Neuronal stem cell (in vitro differentiated cells): ENCODE data around the gene CD300E.

Source experiments
- DNase-seq: peaks from one replicate; pipeline ENCODE4 v3.0.0-alpha.2; 2013; ENCODE audit warnings: low spot score
- H2AFZ ChIP-seq: one replicate; pipeline ENCODE4 v1.6.1; 2013; ENCODE audit warnings: mild to moderate bottlenecking, low read length, inconsistent platforms
- H2AK5ac ChIP-seq: 2 replicates; pipeline ENCODE4 v1.6.1; 2013; ENCODE audit warnings: low read depth, mild to moderate bottlenecking, inconsistent platforms, low read length, moderate library complexity, mixed read lengths
- H2BK120ac ChIP-seq: 2 replicates; pipeline ENCODE4 v1.6.1; 2013; ENCODE audit warnings: low read depth, mild to moderate bottlenecking, inconsistent platforms, low read length, moderate library complexity, mixed read lengths
- H2BK12ac ChIP-seq: one replicate; pipeline ENCODE4 v1.6.1; 2013; ENCODE audit warnings: low read length, inconsistent platforms
- H2BK15ac ChIP-seq: 2 replicates; pipeline ENCODE4 v1.6.1; 2013; ENCODE audit warnings: mild to moderate bottlenecking, low read length, inconsistent platforms, mixed read lengths
- H2BK5ac ChIP-seq: one replicate; pipeline ENCODE4 v1.6.1; 2013; ENCODE audit warnings: inconsistent platforms, mild to moderate bottlenecking, low read length, moderate library complexity
- H3K14ac ChIP-seq: one replicate; pipeline ENCODE4 v1.6.1; 2013; ENCODE audit warnings: low read length, inconsistent platforms
- H3K18ac ChIP-seq: 2 replicates; pipeline ENCODE4 v1.6.1; 2013; ENCODE audit warnings: low read length, inconsistent platforms
- H3K23ac ChIP-seq: 2 replicates; pipeline ENCODE4 v1.6.1; 2013; ENCODE audit warnings: low read depth, mild to moderate bottlenecking, mixed read lengths, low read length, inconsistent platforms; ENCODE audit not compliant: poor library complexity
- H3K27ac ChIP-seq: replicated peaks from 3 replicates; pipeline ENCODE4 v1.5.1; 2013; ENCODE audit warnings: low read length, inconsistent platforms
- H3K27me3 ChIP-seq, 3 experiments: 2 replicates each; pipeline ENCODE4 v1.6.1; 2013; ENCODE audit warnings: low read length in 3 of 3, mild to moderate bottlenecking in 2 of 3, inconsistent platforms in 1 of 3, low read depth in 1 of 3, mixed read lengths in 1 of 3, moderate library complexity in 1 of 3; ENCODE audit not compliant: control insufficient read depth in 3 of 3, insufficient read depth in 3 of 3
- H3K36me3 ChIP-seq, 2 donors: replicated peaks in 1 of 2; 2 replicates each; pipeline ENCODE4 v1.6.1; 2013; ENCODE audit warnings: low read length in 2 of 2; ENCODE audit not compliant: control insufficient read depth in 2 of 2, insufficient read depth in 2 of 2
- H3K4ac ChIP-seq: 2 replicates; pipeline ENCODE4 v1.6.1; 2013; ENCODE audit warnings: inconsistent platforms, mild to moderate bottlenecking, low read length, moderate library complexity
- H3K4me1 ChIP-seq, 2 donors: 1 replicate in 1 of 2; 2 replicates in 1 of 2; pipeline ENCODE4 v1.6.1; 2013; ENCODE audit warnings: low read length in 2 of 2, low read depth in 1 of 2; ENCODE audit not compliant: control insufficient read depth in 2 of 2, insufficient read depth in 1 of 2
- H3K4me2 ChIP-seq: one replicate; pipeline ENCODE4 v1.6.1; 2013; ENCODE audit warnings: mild to moderate bottlenecking, low read length, inconsistent platforms; ENCODE audit not compliant: insufficient read depth, poor library complexity, severe bottlenecking
- H3K4me3 ChIP-seq, 2 donors: 2 replicates each; pipeline ENCODE4 v1.5.1; 2013; ENCODE audit warnings: low read length in 2 of 2, mild to moderate bottlenecking in 2 of 2, inconsistent platforms in 1 of 2, moderate library complexity in 1 of 2
- H3K79me1 ChIP-seq: one replicate; pipeline ENCODE4 v1.6.1; 2013; ENCODE audit warnings: low read depth, mild to moderate bottlenecking, inconsistent platforms, low read length, moderate library complexity
- H3K9ac ChIP-seq: one replicate; pipeline ENCODE4 v1.6.1; 2013; ENCODE audit warnings: mild to moderate bottlenecking, low read depth, low read length, inconsistent platforms; ENCODE audit not compliant: poor library complexity
- H3K9me3 ChIP-seq, 2 donors: replicated peaks in 1 of 2; 2 replicates each; pipeline versions ENCODE3 to v1.6.1; 2013; ENCODE audit warnings: low read length in 2 of 2, mild to moderate bottlenecking in 2 of 2, inconsistent platforms in 1 of 2, low read depth in 1 of 2, mixed read lengths in 1 of 2, moderate library complexity in 1 of 2; ENCODE audit not compliant: control insufficient read depth in 2 of 2, insufficient read depth in 1 of 2
- H4K8ac ChIP-seq: one replicate; pipeline ENCODE4 v1.6.1; 2013; ENCODE audit warnings: low read depth, mild to moderate bottlenecking, inconsistent platforms, low read length, moderate library complexity
- H4K91ac ChIP-seq: one replicate; pipeline ENCODE4 v1.6.1; 2013; ENCODE audit warnings: low read length, low read depth, mild to moderate bottlenecking, inconsistent platforms; ENCODE audit not compliant: poor library complexity
- WGBS, 2 donors: extraction: QIAGEN DNeasy Blood & Tissue Kit; methylation state at CpG; one replicate each; pipeline ENCODE4 v1.1.7; 2013; ENCODE audit warnings: missing lambda C conversion rate in 2 of 2, mixed read lengths in 1 of 2; ENCODE audit not compliant: insufficient read length in 2 of 2, insufficient replicate concordance in 1 of 2; ENCODE audit errors: extremely low coverage in 2 of 2; 5-methylcytosine and 5-hydroxymethylcytosine counted together

The CD300E gene

GRCh38 chr17:74599023-74599399, 24.5 kb downstream of the CD300E start:
- DNase-seq: no peak
- peaks cover 0 to 27% (median 0%) of the 10 kb centered on the region in 3 experiments for H3K27me3 ChIP-seq

GRCh38 chr17:74598346-74599022, 25.1 kb downstream of the CD300E start:
- H2BK120ac ChIP-seq: no peak overlapping the region
- H2BK15ac ChIP-seq: no peak overlapping the region

More at GRCh38 chr17:74599023-74599399, 24.5 kb downstream of the CD300E start:
- Histone ChIP-seq H2BK15ac (no peak overlapping the region), H3K14ac (peak overlapping the region; percentile 32), H3K4me2 (no peak overlapping the region), H3K4me3 (no peak overlapping the region), H4K8ac (no peak overlapping the region), H3K4me1 (peaks cover 0 to 3% of the 10 kb centered on the region in 2 donors), H3K9ac (no peak overlapping the region), H3K9me3 (no peaks in the 10 kb centered on the region), H4K91ac (no peak overlapping the region), H3K23ac (no peak overlapping the region), H3K18ac (peak overlapping the region; percentile 48), H2BK5ac (no peak overlapping the region), H2BK12ac (no peak overlapping the region), H2BK120ac (no peak overlapping the region), H3K27ac (no peak overlapping the region), H2AK5ac (no peak overlapping the region), H3K79me1 (no peaks in the 10 kb centered on the region), H3K36me3 (no peaks in the 10 kb centered on the region), H3K4ac (no peak overlapping the region), H2AFZ (no peak overlapping the region)
- no CpG with 5 or more reads among the region's 3 CpGs for WGBS, 2 donors

GRCh38 chr17:74597069-74597790, 26.3 kb downstream of the CD300E start:
- Histone ChIP-seq H2BK15ac (no peak overlapping the region), H3K4me2 (no peak overlapping the region), H3K9ac (no peak overlapping the region), H2BK5ac (no peak overlapping the region), H4K8ac (no peak overlapping the region), H3K27ac (no peak overlapping the region), H3K27me3 (peaks cover 0 to 12% (median 0%) of the 10 kb centered on the region in 3 experiments), H3K23ac (no peak overlapping the region), H3K14ac (no peak overlapping the region), H3K4ac (no peak overlapping the region), H2BK12ac (no peak overlapping the region), H2AK5ac (no peak overlapping the region), H3K4me3 (no peak overlapping the region), H3K4me1 (peaks cover 0 to 3% of the 10 kb centered on the region in 2 donors), H2BK120ac (no peak overlapping the region), H2AFZ (no peak overlapping the region), H3K36me3 (no peaks in the 10 kb centered on the region), H3K9me3 (no peaks in the 10 kb centered on the region), H3K79me1 (no peaks in the 10 kb centered on the region), H3K18ac (no peak overlapping the region), H4K91ac (no peak overlapping the region)
- WGBS, 2 donors: no CpG with 5 or more reads among the region's 8 CpGs
- DNase-seq: no peak

More at GRCh38 chr17:74598346-74599022, 25.1 kb downstream of the CD300E start:
- Histone ChIP-seq H4K8ac (no peak overlapping the region), H3K23ac (no peak overlapping the region), H3K27ac (no peak overlapping the region), H3K36me3 (no peaks in the 10 kb centered on the region), H4K91ac (no peak overlapping the region), H3K9me3 (no peaks in the 10 kb centered on the region), H2BK12ac (no peak overlapping the region), H3K27me3 (peaks cover 0 to 23% (median 0%) of the 10 kb centered on the region in 3 experiments), H3K4ac (no peak overlapping the region), H3K4me2 (no peak overlapping the region), H2AFZ (no peak overlapping the region), H3K9ac (no peak overlapping the region), H3K18ac (no peak overlapping the region), H3K14ac (peak overlapping the region; percentile 32), H3K4me1 (peaks cover 0 to 3% of the 10 kb centered on the region in 2 donors), H2BK5ac (no peak overlapping the region), H3K4me3 (no peak overlapping the region), H2AK5ac (no peak overlapping the region), H3K79me1 (no peaks in the 10 kb centered on the region)
- DNase-seq: no peak
- WGBS, 2 donors: no CpG with 5 or more reads among the region's 4 CpGs

- Histone ChIP-seq H3K79me1 (no peaks in the 10 kb centered on the region), H3K27ac (no peak overlapping the region), H4K8ac (no peak overlapping the region), H2AFZ (no peak overlapping the region), H3K9ac (no peak overlapping the region), H3K18ac (no peak overlapping the region), H3K4me2 (no peak overlapping the region), H3K23ac (no peak overlapping the region), H4K91ac (no peak overlapping the region), H3K4me1 (peaks cover 0 to 3% of the 10 kb centered on the region in 2 donors), H3K4ac (no peak overlapping the region), H2BK5ac (no peak overlapping the region), H2BK12ac (no peak overlapping the region), H2AK5ac (no peak overlapping the region), H3K27me3 (peaks cover 0 to 4% (median 0%) of the 10 kb centered on the region in 3 experiments), H3K9me3 (no peaks in the 10 kb centered on the region), H3K36me3 (no peaks in the 10 kb centered on the region), H2BK120ac (no peak overlapping the region), H3K14ac (no peak overlapping the region), H2BK15ac (no peak overlapping the region), H3K4me3 (no peak overlapping the region)
- WGBS, 2 donors: no CpG with 5 or more reads among the region's 6 CpGs
- DNase-seq: no peak
Observed at GRCh38 chr17:74595037-74595750, 28.3 kb downstream of the CD300E start.
